ENCODE results near the gene PLXNA3. TPM values are rescaled to one million over a fixed set of nuclear protein-coding genes. Genes with fewer than 3 reads are reported as not detected.

Gene PLXNA3
- total RNA-seq, 1 donor from 2014 or later = 85.1 TPM

GRCh38 chrX:154457491-154458115 is 478 bp upstream of the PLXNA3 start:
- Mint-ChIP-seq H3K9me3 (peaks cover 4% of the 10 kb centered on the region), H3K4me1 (ENCODE audit: unreplicated experiment) (no peaks in the 10 kb centered on the region), H3K36me3 (peaks cover 5% of the 10 kb centered on the region), H3K27ac (peak overlapping the region; percentile 97), H3K4me3 (peak overlapping the region; percentile 90), H3K27me3 (no peaks in the 10 kb centered on the region)
- TF ChIP-seq CTCF (conservative IDR thresholded peaks at IDR 0.05) = no peak
- DNase-seq (ENCODE audit: extremely low spot score, unreplicated experiment) = no peak

- peaks cover 4% of the 10 kb centered on the region for H3K9me3 Mint-ChIP-seq
These were observed 1.1 kb downstream of the PLXNA3 start for GRCh38 chrX:154458954-154459778.

GRCh38 chrX:154459832-154460231 is 1.8 kb downstream of the PLXNA3 start:
- no peaks in the 10 kb centered on the region for H3K9me3 Mint-ChIP-seq
- TF ChIP-seq CTCF (conservative IDR thresholded peaks at IDR 0.05) = no peak
- H3K27me3 Mint-ChIP-seq = no peaks in the 10 kb centered on the region
- no peak for DNase-seq (ENCODE audit: extremely low spot score, unreplicated experiment)
- peaks cover 5% of the 10 kb centered on the region for H3K36me3 Mint-ChIP-seq
- H3K4me1 Mint-ChIP-seq (ENCODE audit: unreplicated experiment) = no peaks in the 10 kb centered on the region
- no peak overlapping the region for H3K27ac Mint-ChIP-seq
- peak overlapping the region; percentile 88 for H3K4me3 Mint-ChIP-seq

More at GRCh38 chrX:154458954-154459778, 1.1 kb downstream of the PLXNA3 start:
- H3K36me3 Mint-ChIP-seq = peaks cover 5% of the 10 kb centered on the region
- H3K27ac Mint-ChIP-seq = peak overlapping the region; percentile 55
- H3K4me1 Mint-ChIP-seq (ENCODE audit: unreplicated experiment) = no peaks in the 10 kb centered on the region
- H3K4me3 Mint-ChIP-seq = peak overlapping the region; percentile 88
- no peak for DNase-seq (ENCODE audit: extremely low spot score, unreplicated experiment)
- no peak for TF ChIP-seq CTCF (conservative IDR thresholded peaks at IDR 0.05)
- H3K27me3 Mint-ChIP-seq = no peaks in the 10 kb centered on the region

- Mint-ChIP-seq H3K9me3 (no peaks in the 10 kb centered on the region), H3K4me3 (peak overlapping the region; percentile 88), H3K4me1 (ENCODE audit: unreplicated experiment) (no peaks in the 10 kb centered on the region)
These were observed 2.2 kb downstream of the PLXNA3 start for GRCh38 chrX:154460326-154460725.

GRCh38 chrX:154462396-154462795 is 4.3 kb downstream of the PLXNA3 start:
- Mint-ChIP-seq H3K27me3 (no peaks in the 10 kb centered on the region), H3K27ac (no peak overlapping the region), H3K4me3 (no peak overlapping the region), H3K36me3 (peaks cover 1% of the 10 kb centered on the region), H3K9me3 (no peaks in the 10 kb centered on the region), H3K4me1 (ENCODE audit: unreplicated experiment) (no peaks in the 10 kb centered on the region)
- DNase-seq (ENCODE audit: extremely low spot score, unreplicated experiment) = no peak
- no peak for TF ChIP-seq CTCF (conservative IDR thresholded peaks at IDR 0.05)

More at GRCh38 chrX:154460326-154460725, 2.2 kb downstream of the PLXNA3 start:
- Mint-ChIP-seq H3K36me3 (peaks cover 5% of the 10 kb centered on the region), H3K27me3 (no peaks in the 10 kb centered on the region), H3K27ac (no peak overlapping the region)
- no peak for DNase-seq (ENCODE audit: extremely low spot score, unreplicated experiment)
- TF ChIP-seq CTCF (conservative IDR thresholded peaks at IDR 0.05) = no peak

Measured in type B pancreatic cell (in vitro differentiated cells).